HG03439 (cell line): Measurements from ENCODE around the gene NTM.
A peak's percentile ranks its signal among the peaks of the same experiment; 100 is the strongest.

ENCODE experiments used
- ATAC-seq: cut with Tn5 transposase; IDR thresholded peaks from one replicate; pipeline ENCODE4 v1.9.1; 2021; ENCODE audit warnings: mild to moderate bottlenecking, moderate library complexity; ENCODE audit not compliant: unreplicated experiment

The NTM gene

GRCh38 chr11:131841925-131842635, 471.7 kb downstream of the NTM start:
- ATAC-seq: no peak

- no peak for ATAC-seq
These were observed 474.8 kb downstream of the NTM start for GRCh38 chr11:131845255-131845654.

GRCh38 chr11:131849485-131849884, 479.1 kb downstream of the NTM start:
- ATAC-seq: no peak

GRCh38 chr11:131850507-131850906, 480.1 kb downstream of the NTM start:
- ATAC-seq: no peak

- ATAC-seq: no peak
These were observed 481.7 kb downstream of the NTM start for GRCh38 chr11:131851964-131852755.

GRCh38 chr11:131852757-131853156, 482.3 kb downstream of the NTM start:
- no peak for ATAC-seq

GRCh38 chr11:131854391-131854790, 484.0 kb downstream of the NTM start:
- no peak for ATAC-seq

- ATAC-seq: no peak
These were observed 484.9 kb downstream of the NTM start for GRCh38 chr11:131855320-131855719.

- ATAC-seq: no peak
These were observed 486.8 kb downstream of the NTM start for GRCh38 chr11:131857246-131857645.

GRCh38 chr11:131858505-131858904, 488.1 kb downstream of the NTM start:
- ATAC-seq: no peak

GRCh38 chr11:131859538-131860210, 489.3 kb downstream of the NTM start:
- no peak for ATAC-seq

GRCh38 chr11:131864228-131864627, 493.8 kb downstream of the NTM start:
- no peak for ATAC-seq

GRCh38 chr11:131865860-131866259, 495.4 kb downstream of the NTM start:
- ATAC-seq: no peak

- no peak for ATAC-seq
These were observed 496.4 kb downstream of the NTM start for GRCh38 chr11:131866535-131867400.

GRCh38 chr11:131867457-131868257, 497.2 kb downstream of the NTM start:
- ATAC-seq: peak; percentile 56

GRCh38 chr11:131868629-131869507, 498.5 kb downstream of the NTM start:
- ATAC-seq: no peak

- ATAC-seq: no peak
These were observed 499.9 kb downstream of the NTM start for GRCh38 chr11:131870305-131870704.

- ATAC-seq: no peak
These were observed 500.6 kb downstream of the NTM start for GRCh38 chr11:131871006-131871405.

GRCh38 chr11:131874070-131874469, 503.7 kb downstream of the NTM start:
- ATAC-seq: no peak
